ENCODE measurements around the gene JPH4.

GRCh38 chr14:23564181-23564812, 14.3 kb downstream of the JPH4 start:
- TF ChIP-seq CTCF (optimal IDR thresholded peaks at IDR 0.05 in 1 of 3, IDR thresholded peaks at IDR 0.05 in 1 of 3, conservative IDR thresholded peaks at IDR 0.05 in 1 of 3; ENCODE audit: extremely low read depth in 1 of 3, insufficient read depth in 2 of 3, low read length in 3 of 3) = no peak
- TF ChIP-seq EZH2 (IDR thresholded peaks at IDR 0.05; ENCODE audit: low read length) = no peak

Measured in keratinocyte (primary cell).